ENCODE measurements around the gene PYCR2.
"Not testable (repeated sequence)": the region's sequence is repeated elsewhere in the genome, so short reads cannot be mapped to it uniquely, and the experiment has no call there.

Gene PYCR2

DNA sequence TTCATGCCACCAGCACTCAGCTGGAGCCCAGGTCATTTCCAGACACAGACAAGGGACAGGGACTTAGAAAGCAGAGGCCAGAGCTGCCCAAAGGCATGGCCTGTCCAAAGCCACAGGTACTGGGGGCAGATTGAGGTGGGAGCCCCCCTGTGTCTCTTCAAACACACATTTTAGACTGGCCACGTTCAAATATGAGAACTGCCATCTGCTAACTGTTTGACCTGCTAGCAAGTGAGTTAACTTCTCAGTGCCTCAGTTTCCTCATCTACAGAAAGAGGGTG, 17.8 kb upstream of the PYCR2 start:
- no peak for DNase-seq

DNA sequence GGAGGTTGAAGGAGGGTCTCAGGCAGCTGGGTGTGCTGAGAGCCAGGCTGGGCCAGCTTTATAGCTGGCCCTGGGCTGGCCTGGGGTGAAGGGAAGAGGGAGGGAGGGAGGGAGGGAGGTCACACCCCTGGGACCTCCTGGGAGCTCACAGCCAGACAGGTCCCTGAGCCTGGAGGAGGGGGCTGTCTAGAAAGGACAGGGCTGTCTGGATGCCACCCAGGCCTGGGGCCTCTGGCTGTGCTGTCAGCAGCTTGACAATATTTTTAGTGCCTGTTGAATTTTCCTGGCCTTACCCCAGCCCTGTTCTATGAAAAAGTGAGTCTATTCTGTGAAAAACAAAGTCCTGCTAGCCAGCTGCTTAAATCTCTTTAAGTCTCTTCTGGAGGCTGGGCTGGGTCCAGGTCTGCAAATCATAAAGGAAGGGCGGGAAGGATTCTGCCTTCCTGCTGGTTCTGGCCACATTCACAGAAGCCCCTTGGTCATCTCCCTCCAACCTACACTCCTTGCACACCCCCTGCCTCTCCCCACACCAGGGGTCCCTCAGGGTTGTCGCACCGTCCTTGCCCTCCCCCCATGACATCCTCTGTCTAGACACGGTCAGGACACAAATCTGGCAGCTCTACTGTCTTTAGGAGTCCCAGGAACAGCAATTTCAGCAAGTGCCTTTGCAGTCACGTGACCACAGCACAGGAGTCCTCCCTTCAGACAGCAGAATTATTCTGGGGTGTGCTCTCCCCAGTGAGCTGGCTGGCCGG, 17.3 kb upstream of the PYCR2 start, which contains the start of gene LEFTY2:
Gene LEFTY2, minus strand, starts transcription at position 34 of the 755 bp plus-strand sequence. CDS start 80 bp downstream, outside the sequence.
- no peak for DNase-seq

DNA sequence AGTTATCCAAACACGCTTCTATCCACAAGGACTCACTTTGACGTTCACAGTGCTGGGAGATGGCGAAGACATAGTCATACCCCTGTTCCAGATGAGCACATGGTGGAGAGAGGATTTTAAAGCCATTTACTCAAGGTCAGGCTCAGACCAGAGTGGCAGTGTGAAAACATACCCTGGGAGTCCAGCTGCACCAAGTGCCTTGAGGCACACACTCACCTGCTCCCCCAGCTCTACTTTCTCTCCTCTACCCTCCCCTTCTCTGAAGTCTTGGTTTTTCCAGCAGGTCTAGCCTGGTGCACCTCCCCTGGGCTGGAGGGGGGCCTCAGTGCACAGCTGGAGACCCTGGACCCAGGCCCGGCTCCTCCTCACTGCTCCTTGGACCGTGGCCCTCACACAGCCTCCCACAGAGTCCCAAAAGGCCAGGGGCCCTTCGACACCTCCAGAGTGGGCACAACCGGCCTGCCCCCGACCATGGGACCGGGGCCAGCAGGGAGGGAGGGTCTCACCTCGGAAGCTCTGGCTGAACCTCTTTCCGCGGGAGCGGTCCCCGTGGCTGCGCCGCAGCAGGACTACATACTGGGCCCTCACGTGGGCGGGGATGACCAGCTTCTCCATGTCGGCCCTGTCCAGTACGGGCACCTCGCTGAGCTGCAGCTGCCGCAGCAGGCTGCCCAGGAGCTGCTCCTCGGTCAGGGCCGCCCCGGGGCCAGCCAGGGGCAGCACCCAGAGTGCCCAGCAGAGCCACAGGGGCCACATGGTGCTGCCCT, 16.5 kb upstream of the PYCR2 start:
- no peak for DNase-seq

GRCh38 chr1:225939939-225940310, 15.9 kb upstream of the PYCR2 start:
- DNase-seq, result not testable (repeated sequence)

DNA sequence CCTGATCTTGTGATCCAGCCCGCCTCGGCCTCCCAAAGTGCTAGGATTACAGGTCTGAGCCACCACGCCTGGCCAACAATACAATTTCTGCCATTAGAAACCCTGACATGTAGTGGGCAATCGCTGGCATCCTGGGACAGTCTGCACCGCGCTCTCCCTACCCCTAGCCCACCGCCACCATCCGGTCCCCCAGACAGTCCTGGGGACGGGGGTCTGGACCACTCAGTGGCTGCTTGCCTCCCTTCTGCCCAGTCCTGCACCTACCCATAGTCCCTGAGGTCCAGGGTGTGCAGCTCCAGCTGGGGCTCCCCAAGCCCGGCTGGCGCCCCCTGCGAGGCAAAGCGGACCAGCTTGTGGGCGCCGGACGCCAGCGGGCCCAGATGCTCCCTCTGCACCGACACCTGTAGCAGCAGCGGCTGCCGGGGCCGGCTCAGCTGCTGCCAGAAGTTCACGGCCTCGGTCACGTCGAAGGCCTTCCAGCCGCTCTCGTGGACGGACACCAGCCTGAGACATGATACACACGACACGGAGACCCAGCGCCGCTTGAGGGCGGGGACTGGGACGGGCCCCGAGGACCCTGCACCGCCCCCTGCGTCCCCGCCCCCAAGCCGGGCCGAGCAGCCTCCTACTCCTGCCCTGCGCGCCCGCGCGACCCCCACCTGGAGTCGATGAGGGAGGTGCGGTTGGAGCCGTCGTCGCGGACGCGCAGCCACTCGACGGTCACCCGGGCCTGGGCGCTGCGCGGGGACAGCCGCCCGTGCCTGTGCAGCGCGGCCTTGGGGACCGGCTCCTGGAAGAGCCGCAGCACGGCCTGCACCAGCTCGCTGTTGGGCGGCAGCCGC, 15.3 kb upstream of the PYCR2 start:
- not testable (repeated sequence) for DNase-seq

- DNase-seq, result no peak
These were observed 13.3 kb upstream of the PYCR2 start for GRCh38 chr1:225937048-225937968.

DNA sequence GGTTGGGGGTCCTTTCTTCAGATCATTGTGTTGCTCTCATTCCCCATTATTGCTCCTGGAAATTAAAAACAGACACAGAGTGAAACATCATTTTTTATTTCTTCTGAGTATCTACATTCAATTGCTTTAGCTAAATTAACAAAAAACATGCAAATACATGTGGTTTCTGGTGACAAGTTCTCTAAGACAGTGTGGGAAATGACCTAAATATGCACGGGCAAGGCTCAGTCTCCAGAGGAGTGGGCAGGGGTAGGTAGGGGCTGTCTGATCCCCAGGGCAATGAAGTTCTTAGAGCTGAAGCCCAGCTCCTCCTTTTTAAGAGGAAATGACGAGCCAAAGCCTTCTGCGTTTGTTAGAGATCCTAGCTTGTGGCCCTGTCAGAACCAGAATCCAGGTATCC, 12.5 kb upstream of the PYCR2 start:
- no peak for DNase-seq

DNA sequence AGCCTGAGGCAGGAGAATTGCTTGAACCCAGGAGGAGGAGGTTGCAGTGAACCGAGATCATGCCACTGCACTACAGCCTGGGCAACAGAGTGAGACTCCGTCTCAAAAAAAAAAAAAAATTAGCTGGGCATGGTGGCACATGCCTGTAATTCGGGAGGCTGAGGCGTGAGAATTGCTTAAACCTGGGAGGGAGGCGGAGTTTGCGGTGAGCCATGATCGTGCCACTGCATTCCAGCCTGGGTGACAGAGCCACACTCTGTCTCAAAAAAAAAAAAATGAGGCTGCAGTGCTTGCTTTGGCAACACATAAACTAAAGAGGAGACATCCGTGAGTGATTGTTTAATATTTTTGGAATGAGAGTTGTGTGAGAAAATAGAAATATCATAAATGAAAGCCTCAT, 12.0 kb upstream of the PYCR2 start:
- not testable (repeated sequence) for DNase-seq

DNA sequence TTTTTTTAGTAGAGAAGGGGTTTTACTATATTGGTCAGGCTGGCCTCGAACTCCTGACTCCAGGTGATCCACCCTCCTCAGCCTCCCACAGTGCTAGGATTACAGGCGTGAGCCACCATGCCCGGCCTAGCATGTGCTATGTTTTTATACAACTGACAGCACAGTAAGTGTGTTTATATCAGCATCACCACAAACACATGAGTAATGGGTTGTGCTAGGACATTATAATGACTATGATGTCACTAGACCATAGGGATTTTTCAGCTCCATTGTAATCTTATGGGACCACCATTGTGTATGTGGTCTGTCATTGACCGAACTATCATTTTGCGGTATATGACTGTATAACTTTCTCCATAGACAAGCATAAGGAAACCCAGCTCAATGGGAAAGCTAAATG, 10.7 kb upstream of the PYCR2 start:
- DNase-seq, result no peak

DNA sequence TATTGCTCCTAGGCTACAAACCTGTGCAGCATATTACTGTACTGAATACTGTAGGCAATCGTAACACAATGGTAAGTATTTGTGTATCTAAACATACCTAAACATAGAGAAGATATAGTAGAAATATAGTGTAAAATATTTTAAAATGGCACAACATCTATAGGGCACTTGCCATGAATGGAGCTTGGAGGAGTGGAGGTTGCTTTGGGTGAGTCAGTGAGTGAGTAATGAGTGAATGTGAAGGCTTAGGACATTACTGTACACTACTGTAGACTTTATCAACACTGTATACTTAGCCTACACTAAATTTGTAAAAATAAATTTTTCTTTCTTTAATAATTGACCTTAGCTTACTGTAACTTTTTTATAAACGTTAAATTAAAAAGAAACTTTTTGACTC, 9.0 kb upstream of the PYCR2 start:
- DNase-seq, result no peak

GRCh38 chr1:225931270-225932136, 7.5 kb upstream of the PYCR2 start:
- DNase-seq, result no peak

GRCh38 chr1:225930566-225930965, 6.5 kb upstream of the PYCR2 start:
- DNase-seq, result no peak

- DNase-seq, result not testable (repeated sequence)
These were observed 5.4 kb upstream of the PYCR2 start for GRCh38 chr1:225929462-225929861.

DNA sequence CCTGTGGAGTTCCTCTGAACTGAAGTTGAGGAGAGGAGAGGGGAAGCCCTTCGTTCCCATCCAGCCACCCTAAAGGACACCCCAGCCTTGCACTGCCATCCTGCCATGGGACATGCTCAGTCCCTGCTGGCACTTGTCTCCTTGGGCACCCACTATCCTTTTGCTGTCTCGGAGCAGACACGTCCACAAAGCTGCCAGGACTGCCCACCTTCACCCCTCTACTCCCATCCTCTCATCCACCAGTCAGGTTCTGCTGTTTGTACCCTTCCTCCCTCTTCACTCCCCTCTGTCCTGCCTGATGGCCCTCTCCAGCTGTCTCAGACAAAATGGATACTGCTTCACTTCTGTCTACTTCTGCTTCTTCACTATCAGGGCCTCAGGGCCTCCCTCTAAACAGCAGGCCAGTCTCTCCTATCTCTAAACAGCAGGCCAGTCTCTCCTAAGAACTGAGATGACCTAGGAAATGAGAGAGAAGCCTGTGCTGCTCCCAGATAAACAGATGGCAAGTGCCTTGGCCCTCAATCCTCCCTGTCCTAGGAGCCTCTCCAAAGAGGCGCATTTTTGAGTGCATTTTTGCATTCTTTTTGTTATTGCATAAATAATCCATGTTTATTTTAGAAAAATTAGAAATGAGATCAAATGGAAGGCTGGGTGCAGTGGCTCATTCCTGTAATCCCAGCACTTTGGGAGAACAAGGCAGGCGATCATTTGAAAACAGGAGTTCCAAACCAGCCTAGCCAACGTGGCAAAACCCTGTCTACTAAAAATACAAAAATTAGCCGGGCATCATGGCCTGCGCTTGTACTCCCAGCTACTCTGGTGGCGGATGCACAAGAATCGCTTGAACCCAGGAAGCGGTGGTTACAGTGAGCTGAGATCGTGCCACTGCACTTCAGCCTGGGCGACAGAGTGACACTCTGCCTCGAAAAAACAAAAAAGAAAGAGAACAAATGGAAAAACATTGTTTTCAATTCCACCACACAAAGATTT, 4.4 kb upstream of the PYCR2 start:
- DNase-seq, result no peak

DNA sequence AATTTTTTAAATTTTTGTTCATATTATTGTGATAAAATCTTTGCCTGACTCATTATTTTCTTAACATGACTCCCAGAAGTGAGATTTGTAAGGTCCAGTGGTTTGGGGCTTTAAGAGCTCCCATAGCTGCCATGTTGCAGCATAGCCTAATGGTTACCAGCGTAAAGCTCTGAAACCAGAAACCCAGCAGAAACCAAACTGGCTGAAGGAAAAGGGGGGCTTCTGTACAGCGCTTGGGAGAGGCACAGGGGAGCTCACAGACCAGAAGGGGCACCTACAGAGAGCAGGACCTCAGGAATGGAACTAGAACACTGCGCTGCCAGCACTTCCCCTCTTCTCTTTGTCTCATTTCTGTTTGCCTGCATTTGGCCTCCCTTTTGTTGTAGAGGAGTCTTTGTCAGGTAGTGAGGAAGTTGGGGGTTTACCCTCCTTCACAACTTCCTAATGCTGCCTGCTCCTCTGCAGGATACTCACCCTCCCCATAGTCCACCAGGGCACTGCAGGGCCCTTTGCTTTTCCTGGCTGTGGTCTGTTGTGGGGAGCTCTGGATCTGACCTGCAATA, 2.6 kb upstream of the PYCR2 start:
- DNase-seq, result no peak

DNA sequence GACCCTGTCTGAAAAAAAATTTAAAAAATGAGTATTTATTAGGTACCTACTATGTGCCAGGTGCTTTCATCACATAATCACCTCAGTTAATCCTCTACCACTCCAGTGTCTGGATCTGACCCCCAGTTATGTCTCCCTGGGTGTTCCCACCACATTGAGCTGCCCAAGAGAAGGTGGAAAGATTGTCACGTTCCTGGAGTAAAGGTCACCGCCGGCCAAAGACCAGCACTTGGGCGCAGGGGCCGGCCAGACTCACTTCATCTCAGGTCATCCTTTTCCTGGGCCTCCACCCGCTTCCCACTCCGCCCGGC, 714 bp downstream of the PYCR2 start:
- DNase-seq, result no peak

DNA sequence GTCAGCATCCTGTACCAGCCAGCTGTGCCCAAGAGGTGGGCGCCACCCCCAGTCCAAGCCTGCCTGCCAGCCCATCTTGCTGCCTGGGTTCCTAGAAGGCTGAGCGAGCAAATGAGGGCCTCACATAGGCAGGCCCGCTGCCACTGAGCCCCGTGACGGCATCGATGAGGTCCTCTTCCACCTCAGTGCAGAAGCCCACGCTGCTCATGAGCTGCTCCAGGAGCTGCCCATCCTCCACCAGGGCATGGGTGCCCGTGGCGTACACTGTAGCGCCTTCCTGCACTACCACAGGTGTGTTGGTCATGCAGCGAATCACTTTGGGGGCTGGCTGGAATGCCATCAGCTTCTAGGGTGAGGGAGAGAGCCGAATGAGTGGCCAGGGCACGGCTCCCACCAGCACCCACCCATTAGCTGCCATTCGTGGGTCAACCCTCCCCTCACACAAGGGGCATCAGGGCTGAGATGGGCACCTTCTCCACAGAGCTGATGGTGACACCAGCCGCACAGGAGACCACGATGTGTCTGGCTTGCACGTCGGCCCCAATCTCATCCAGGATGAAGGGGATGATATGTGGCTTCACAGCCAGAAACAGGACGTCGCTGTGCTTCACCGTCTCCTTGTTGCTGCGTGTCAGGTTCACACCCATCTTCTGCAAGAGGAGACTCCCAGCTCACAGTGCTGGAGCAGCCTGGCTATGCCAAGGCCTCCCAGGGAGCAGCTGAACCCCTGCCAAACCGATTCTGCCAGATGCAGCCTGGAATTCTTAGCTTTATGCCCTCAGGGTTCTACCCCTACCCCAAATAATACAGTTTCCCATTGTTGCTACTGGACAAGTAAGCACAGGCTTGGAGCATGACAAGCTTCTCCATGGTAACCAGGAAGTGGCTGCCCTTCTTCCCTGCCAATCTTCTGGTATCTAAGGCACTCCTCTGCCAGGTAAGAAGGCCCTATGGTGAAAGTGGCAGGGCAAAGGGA, 2.0 kb downstream of the PYCR2 start:
- DNase-seq, result no peak

DNA sequence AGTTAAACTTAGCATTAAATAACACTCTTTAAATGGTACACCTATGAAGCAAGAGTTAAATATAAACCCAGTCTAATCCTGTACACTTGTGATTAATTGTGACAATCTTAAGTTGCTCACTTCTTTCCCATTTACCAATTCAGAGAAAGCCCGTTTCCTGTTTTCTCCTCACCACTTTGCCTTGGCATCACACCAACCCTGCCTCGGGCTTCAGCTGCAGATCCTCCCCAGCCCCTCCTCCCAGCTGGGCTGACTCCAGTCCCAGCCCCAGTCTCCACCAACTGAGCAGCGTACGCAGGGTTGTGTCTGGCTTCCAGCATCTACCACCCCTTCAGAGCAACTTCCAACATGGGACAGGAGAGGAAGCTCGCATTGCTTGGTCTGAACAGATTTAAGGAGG, 4.1 kb downstream of the PYCR2 start:
- DNase-seq, result no peak

DNA sequence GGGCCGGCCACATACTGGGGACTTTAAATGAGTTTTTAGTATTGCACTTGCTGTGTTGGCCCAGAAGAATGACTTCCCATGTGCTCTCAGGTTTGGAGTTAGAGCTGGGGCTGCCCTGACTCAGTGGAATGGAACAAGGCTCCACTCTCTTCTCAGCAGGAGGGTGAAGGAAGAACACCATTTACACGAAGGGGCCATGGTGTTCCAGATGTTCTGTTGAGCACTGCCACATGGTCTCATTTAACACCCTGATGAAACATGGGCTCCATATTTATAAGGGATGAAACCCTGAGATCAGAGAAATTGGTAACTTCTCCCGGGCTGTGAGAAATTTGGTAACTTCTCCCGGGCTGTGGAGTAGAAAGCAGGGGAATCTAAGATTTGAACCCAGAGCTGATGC, 5.8 kb downstream of the PYCR2 start:
- DNase-seq, result no peak

Data from stimulated activated CD4-positive, alpha-beta T cell treated with anti-CD3 and anti-CD28 coated beads, Interleukin-4, amount 100 ng/mL, for 24 hours (primary cell).